ENCODE results near the gene EMCN.
A peak's percentile ranks its signal among the peaks of the same experiment; 100 is the strongest.

EMCN gene

DNA sequence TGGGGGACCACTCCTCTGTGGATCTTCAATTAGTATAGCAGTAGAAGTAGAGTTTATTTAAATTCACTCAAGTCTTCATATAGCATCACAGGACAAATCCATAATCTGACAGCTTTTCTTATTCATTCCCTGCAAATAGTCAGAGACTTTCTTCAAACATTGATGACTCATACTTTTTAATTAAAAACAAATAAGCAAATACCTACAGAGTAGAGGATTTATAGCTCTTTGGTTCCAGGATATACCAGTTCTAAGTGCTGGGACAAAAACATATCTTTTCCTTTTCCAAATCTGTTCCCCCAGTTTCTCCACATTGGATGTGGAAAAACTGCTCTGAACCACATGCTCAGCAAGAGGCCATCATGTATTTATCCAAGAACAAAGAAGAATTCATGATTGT is 24.1 kb downstream of the EMCN start:
- H3K4me3 ChIP-seq (ENCODE audit: low read length), result no peak overlapping the region
- TF ChIP-seq, protein P1, sequence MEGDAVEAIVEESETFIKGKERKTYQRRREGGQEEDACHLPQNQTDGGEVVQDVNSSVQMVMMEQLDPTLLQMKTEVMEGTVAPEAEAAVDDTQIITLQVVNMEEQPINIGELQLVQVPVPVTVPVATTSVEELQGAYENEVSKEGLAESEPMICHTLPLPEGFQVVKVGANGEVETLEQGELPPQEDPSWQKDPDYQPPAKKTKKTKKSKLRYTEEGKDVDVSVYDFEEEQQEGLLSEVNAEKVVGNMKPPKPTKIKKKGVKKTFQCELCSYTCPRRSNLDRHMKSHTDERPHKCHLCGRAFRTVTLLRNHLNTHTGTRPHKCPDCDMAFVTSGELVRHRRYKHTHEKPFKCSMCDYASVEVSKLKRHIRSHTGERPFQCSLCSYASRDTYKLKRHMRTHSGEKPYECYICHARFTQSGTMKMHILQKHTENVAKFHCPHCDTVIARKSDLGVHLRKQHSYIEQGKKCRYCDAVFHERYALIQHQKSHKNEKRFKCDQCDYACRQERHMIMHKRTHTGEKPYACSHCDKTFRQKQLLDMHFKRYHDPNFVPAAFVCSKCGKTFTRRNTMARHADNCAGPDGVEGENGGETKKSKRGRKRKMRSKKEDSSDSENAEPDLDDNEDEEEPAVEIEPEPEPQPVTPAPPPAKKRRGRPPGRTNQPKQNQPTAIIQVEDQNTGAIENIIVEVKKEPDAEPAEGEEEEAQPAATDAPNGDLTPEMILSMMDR (conservative IDR thresholded peaks at IDR 0.05; ENCODE audit: low read depth, low read length), result no peak
- peak; percentile 66 for DNase-seq (ENCODE audit: low read depth)

DNA sequence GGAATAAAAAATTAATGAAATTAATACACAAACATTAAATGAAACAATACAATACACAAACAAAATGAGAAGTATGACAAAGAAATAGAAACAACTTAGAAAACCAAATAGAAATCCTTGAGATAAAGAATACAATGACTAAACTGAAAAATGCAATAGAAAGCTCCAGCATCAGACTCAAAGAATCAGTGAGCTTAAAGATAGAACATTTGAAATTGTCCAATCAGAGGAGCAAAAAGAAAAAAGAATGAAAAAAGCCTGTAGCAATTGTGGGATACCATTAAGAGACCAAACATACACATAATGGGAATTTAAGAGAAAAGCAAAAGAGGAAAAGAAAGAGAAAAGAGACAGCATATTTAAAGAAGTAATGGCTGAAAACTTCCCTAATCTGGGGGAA is 25.7 kb downstream of the EMCN start:
- DNase-seq (ENCODE audit: low read depth), result no peak
- no peak overlapping the region for H3K4me3 ChIP-seq (ENCODE audit: low read length)
- TF ChIP-seq, protein P1 (conservative IDR thresholded peaks at IDR 0.05; ENCODE audit: low read depth, low read length), result no peak

DNA sequence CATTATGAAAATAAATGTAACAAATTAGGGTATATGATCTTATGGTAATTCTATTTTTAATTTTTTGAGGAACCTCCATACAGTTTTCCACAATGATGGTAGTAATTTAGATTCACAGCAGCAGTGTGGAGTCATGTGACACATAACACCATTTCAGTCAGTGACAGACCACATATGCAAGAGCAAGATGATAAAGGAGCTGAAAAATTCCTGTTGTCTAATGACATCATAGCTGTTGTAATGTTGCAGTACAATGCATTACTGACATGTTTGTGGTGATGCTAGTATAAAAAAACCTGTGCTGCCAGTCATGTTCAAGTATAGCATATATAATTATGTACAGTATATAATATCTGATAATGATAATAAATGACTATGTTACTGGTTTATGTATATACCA is 28.5 kb downstream of the EMCN start:
- no peak overlapping the region for H3K4me3 ChIP-seq (ENCODE audit: low read length)
- no peak for DNase-seq (ENCODE audit: low read depth)
- TF ChIP-seq, protein P1 (conservative IDR thresholded peaks at IDR 0.05; ENCODE audit: low read depth, low read length), result no peak

DNA sequence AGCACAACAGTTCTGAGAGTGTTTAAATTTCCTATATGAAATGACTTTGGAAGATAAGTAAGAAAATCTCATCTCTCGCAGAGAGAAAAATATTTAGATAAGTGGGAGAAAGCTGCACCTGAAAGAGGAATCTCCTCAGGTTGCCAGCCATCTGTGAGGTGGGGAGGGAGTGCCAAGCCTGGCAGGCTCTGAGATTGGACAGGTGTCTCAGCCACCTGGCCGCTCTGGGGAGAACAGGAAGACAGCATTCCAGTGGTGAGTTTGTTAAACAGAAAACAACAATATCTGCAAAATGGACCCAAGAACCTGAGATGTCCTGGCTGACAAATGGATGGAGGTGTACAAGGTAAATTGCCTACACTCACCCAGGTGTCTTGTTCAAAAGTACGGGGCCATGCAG is 31.3 kb downstream of the EMCN start:
- no peak for DNase-seq (ENCODE audit: low read depth)
- TF ChIP-seq, protein P1 (conservative IDR thresholded peaks at IDR 0.05; ENCODE audit: low read depth, low read length), result no peak
- H3K4me3 ChIP-seq (ENCODE audit: low read length), result no peak overlapping the region

- no peak overlapping the region for H3K4me3 ChIP-seq (ENCODE audit: low read length)
- TF ChIP-seq, protein P1 (conservative IDR thresholded peaks at IDR 0.05; ENCODE audit: low read depth, low read length), result no peak
- no peak for DNase-seq (ENCODE audit: low read depth)
These were observed 34.0 kb downstream of the EMCN start for GRCh38 chr4:100483796-100484195.

GRCh38 chr4:100479971-100480370 is 37.9 kb downstream of the EMCN start:
- DNase-seq (ENCODE audit: low read depth), result no peak
- H3K4me3 ChIP-seq (ENCODE audit: low read length), result no peak overlapping the region
- TF ChIP-seq, protein P1 (conservative IDR thresholded peaks at IDR 0.05; ENCODE audit: low read depth, low read length), result no peak

GRCh38 chr4:100469555-100469954 is 48.3 kb downstream of the EMCN start:
- no peak overlapping the region for H3K4me3 ChIP-seq (ENCODE audit: low read length)
- TF ChIP-seq, protein P1 (conservative IDR thresholded peaks at IDR 0.05; ENCODE audit: low read depth, low read length), result no peak
- DNase-seq (ENCODE audit: low read depth), result no peak

Measured in retinal pigment epithelial cell (primary cell).